Measurements from ENCODE around the gene ZYG11B.

DNA sequence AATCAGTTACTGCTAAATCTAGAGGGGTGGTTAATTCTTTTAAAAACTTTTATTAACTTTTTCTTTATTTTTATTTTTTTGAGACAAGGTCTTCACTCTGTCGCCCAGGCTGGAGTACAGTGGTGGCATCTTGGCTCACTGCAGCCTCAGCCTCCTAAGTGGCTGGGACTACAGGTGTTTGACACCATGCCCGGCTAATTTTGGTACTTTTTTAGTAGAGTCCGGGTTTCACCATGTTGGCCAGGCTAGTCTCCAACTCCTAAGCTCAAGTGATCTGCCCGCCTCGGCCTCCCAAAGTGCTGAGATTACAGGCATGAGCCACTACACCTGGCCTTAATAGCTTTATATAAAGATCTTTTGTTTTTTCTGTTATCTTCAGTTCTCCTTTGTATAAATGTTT lies 11.9 kb downstream of the ZYG11B start:
- TF ChIP-seq, protein P1, sequence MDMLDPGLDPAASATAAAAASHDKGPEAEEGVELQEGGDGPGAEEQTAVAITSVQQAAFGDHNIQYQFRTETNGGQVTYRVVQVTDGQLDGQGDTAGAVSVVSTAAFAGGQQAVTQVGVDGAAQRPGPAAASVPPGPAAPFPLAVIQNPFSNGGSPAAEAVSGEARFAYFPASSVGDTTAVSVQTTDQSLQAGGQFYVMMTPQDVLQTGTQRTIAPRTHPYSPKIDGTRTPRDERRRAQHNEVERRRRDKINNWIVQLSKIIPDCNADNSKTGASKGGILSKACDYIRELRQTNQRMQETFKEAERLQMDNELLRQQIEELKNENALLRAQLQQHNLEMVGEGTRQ (CRISPR knock-in tag; IDR thresholded peaks at IDR 0.05): no peak
- TF ChIP-seq, protein P2, sequence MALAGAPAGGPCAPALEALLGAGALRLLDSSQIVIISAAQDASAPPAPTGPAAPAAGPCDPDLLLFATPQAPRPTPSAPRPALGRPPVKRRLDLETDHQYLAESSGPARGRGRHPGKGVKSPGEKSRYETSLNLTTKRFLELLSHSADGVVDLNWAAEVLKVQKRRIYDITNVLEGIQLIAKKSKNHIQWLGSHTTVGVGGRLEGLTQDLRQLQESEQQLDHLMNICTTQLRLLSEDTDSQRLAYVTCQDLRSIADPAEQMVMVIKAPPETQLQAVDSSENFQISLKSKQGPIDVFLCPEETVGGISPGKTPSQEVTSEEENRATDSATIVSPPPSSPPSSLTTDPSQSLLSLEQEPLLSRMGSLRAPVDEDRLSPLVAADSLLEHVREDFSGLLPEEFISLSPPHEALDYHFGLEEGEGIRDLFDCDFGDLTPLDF (CRISPR knock-in tag; IDR thresholded peaks at IDR 0.05): no peak
- TF ChIP-seq, protein P3, sequence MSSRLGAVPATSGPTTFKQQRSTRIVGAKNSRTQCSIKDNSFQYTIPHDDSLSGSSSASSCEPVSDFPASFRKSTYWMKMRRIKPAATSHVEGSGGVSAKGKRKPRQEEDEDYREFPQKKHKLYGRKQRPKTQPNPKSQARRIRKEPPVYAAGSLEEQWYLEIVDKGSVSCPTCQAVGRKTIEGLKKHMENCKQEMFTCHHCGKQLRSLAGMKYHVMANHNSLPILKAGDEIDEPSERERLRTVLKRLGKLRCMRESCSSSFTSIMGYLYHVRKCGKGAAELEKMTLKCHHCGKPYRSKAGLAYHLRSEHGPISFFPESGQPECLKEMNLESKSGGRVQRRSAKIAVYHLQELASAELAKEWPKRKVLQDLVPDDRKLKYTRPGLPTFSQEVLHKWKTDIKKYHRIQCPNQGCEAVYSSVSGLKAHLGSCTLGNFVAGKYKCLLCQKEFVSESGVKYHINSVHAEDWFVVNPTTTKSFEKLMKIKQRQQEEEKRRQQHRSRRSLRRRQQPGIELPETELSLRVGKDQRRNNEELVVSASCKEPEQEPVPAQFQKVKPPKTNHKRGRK (tag; IDR thresholded peaks at IDR 0.05): no peak
- no peak for TF ChIP-seq GATAD2A (IDR thresholded peaks at IDR 0.05)

All from K562 (cell line).